ENCODE measurements around the gene HLA-B. TPM values are rescaled to one million over a fixed set of nuclear protein-coding genes. Genes with fewer than 3 reads are reported as not detected.

HLA-B gene
- total RNA-seq, 1 experiment from 2014 or later, result 415 TPM

GRCh38 chr6:31307669-31308049 is 49.3 kb downstream of the HLA-B start:
- no peak for DNase-seq (ENCODE audit: low read depth)

DNA sequence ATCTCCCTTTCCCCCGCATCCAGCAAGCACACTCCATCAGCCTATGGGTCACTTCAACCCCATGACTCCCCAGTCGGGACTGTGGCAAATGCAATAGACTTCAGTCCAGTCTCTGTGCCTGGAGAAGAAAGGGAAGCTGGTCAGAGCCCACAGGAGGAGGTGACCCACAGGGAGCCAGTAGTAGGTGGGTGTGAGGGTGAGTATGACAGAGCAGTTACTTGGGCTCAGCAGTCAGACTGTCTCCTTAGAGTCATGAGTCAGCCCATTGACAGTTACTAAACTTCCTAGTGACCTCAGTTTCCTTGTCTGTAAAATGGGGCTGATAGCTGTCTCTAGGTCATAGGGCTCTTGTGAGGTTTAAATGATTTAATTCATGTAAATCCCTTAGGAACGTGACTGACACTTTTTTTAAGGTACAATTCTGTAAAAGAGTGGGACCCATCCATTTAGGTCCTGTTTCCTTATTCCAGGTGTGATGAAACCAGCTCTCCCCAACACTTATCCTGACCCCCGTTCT is 51.2 kb downstream of the HLA-B start:
- peak; percentile 17 for DNase-seq (ENCODE audit: low read depth)

DNA sequence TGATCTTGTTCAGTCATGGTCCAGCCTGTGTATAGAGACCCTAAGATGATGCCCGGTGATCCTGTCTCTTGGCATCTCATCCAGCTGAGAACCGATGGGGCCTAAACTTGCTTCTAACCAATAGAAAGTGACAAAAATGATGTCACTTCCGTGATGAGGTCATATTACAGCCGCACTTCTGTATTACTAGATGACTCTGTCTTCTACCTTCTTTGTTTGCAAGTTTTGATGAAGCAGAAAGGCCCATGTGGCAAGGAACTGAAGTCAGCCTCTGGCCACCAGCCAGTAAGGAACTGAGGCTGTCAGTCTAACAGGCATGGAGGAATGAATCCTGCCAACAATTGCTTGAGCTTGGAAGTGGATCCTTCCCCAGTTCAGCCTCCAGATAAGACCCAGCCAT is 52.3 kb downstream of the HLA-B start:
- peak; percentile 51 for DNase-seq (ENCODE audit: low read depth)

Other genes with a start within 250 kb of the HLA-B start
- not detected in 2 replicates for gene C6orf15, start 244.6 kb downstream of the HLA-B start, total RNA-seq (2014; rRNA removed; shearing (Covaris generic))
- gene PSORS1C1, start 242.4 kb downstream of the HLA-B start, total RNA-seq (2014; rRNA removed; shearing (Covaris generic)), result 0.23 and 1.5 TPM in 2 replicates
- not detected in 2 replicates for gene CDSN, start 236.7 kb downstream of the HLA-B start, total RNA-seq (2014; rRNA removed; shearing (Covaris generic))
- gene PSORS1C2, start 218.1 kb downstream of the HLA-B start, total RNA-seq (2014; rRNA removed; shearing (Covaris generic)), result not detected in 2 replicates
- 41.5 and 42.0 TPM in 2 replicates for gene CCHCR1, start 199.4 kb downstream of the HLA-B start, total RNA-seq (2014; rRNA removed; shearing (Covaris generic))
- 47.5 and 48.2 TPM in 2 replicates for gene TCF19, start 198.6 kb downstream of the HLA-B start, total RNA-seq (2014; rRNA removed; shearing (Covaris generic))
- 5.6 and 12.2 TPM in 2 replicates for gene POU5F1, start 186.5 kb downstream of the HLA-B start, total RNA-seq (2014; rRNA removed; shearing (Covaris generic))
- gene HLA-C, start 85.1 kb downstream of the HLA-B start, total RNA-seq (2014; rRNA removed; shearing (Covaris generic)), result 431 and 475 TPM in 2 replicates
- gene MICA, start 46.4 kb upstream of the HLA-B start, total RNA-seq (2014; rRNA removed; shearing (Covaris generic)), result 34.9 and 44.1 TPM in 2 replicates
- 24.9 and 27.3 TPM in 2 replicates for gene MICB, start 141.0 kb upstream of the HLA-B start, total RNA-seq (2014; rRNA removed; shearing (Covaris generic))
- gene MCCD1, start 171.8 kb upstream of the HLA-B start, total RNA-seq (2014; rRNA removed; shearing (Covaris generic)), result not detected in 2 replicates
- 678 and 762 TPM in 2 replicates for gene DDX39B, start 184.8 kb upstream of the HLA-B start, total RNA-seq (2014; rRNA removed; shearing (Covaris generic))
- 1.5 TPM in 1 of 2 replicates, not detected in the other for gene ATP6V1G2, start 189.4 kb upstream of the HLA-B start, total RNA-seq (2014; rRNA removed; shearing (Covaris generic))
- 16.2 and 21.5 TPM in 2 replicates for gene NFKBIL1, start 190.4 kb upstream of the HLA-B start, total RNA-seq (2014; rRNA removed; shearing (Covaris generic))
- 0.11 TPM in 1 of 2 replicates, not detected in the other for gene LTA, start 215.1 kb upstream of the HLA-B start, total RNA-seq (2014; rRNA removed; shearing (Covaris generic))
- gene TNF, start 218.4 kb upstream of the HLA-B start, total RNA-seq (2014; rRNA removed; shearing (Covaris generic)), result 1.4 and 4.0 TPM in 2 replicates
- gene LTB, start 225.2 kb upstream of the HLA-B start, total RNA-seq (2014; rRNA removed; shearing (Covaris generic)), result 2.1 TPM in 1 of 2 replicates, not detected in the other
- 0.09 and 3.5 TPM in 2 replicates for gene LST1, start 229.1 kb upstream of the HLA-B start, total RNA-seq (2014; rRNA removed; shearing (Covaris generic))
- not detected in 2 replicates for gene NCR3, start 235.8 kb upstream of the HLA-B start, total RNA-seq (2014; rRNA removed; shearing (Covaris generic))

Data from Daoy (cell line).